Measurements from ENCODE around the gene ATP11A.

DNA sequence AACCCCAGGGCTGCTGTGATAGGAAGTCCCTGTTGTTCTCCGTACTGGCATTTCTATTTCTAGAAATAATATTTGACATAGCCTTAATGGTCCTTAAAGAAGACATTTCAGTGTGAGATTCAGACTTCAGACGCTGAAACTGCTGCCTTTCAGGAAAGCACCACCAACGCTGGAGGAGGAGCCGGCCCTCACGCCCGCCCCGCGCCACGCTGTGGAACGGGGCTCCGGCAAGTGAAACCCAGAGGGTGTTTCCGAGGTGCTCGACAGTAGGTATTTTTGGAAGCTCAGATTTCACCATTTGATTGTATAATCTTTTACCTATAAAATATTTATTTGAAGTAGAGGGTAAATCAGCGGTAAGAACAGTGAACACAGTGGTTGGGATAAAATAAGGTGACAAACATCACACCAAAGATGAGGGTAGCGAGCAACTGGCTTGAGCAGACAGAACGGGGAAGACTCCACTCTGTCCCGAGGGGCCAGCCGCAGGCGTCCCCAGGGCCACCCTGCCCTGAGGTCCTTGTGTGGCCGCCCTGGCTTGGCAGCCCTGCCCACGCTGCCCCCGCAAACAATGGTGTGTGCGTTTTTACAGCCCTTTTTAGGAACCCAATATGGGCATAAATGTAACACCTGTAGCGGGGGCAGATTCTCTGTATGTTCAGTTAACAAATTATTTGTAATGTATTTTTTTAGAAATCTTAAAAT, 193.6 kb downstream of the ATP11A start:
- TF ChIP-seq, protein P1, sequence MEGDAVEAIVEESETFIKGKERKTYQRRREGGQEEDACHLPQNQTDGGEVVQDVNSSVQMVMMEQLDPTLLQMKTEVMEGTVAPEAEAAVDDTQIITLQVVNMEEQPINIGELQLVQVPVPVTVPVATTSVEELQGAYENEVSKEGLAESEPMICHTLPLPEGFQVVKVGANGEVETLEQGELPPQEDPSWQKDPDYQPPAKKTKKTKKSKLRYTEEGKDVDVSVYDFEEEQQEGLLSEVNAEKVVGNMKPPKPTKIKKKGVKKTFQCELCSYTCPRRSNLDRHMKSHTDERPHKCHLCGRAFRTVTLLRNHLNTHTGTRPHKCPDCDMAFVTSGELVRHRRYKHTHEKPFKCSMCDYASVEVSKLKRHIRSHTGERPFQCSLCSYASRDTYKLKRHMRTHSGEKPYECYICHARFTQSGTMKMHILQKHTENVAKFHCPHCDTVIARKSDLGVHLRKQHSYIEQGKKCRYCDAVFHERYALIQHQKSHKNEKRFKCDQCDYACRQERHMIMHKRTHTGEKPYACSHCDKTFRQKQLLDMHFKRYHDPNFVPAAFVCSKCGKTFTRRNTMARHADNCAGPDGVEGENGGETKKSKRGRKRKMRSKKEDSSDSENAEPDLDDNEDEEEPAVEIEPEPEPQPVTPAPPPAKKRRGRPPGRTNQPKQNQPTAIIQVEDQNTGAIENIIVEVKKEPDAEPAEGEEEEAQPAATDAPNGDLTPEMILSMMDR (IDR thresholded peaks at IDR 0.05 in 2 of 3, conservative IDR thresholded peaks at IDR 0.05 in 1 of 3; ENCODE audit: borderline replicate concordance in 1 of 3, insufficient read depth in 1 of 3, low read depth in 2 of 3, low read length in 2 of 3), result no peak
- no peak for TF ChIP-seq POLR2A (IDR thresholded peaks at IDR 0.05; ENCODE audit: borderline replicate concordance, extremely low read depth, insufficient read depth, insufficient read length)
- no peak for TF ChIP-seq EZH2 (IDR thresholded peaks at IDR 0.05)
- TF ChIP-seq, protein P2, sequence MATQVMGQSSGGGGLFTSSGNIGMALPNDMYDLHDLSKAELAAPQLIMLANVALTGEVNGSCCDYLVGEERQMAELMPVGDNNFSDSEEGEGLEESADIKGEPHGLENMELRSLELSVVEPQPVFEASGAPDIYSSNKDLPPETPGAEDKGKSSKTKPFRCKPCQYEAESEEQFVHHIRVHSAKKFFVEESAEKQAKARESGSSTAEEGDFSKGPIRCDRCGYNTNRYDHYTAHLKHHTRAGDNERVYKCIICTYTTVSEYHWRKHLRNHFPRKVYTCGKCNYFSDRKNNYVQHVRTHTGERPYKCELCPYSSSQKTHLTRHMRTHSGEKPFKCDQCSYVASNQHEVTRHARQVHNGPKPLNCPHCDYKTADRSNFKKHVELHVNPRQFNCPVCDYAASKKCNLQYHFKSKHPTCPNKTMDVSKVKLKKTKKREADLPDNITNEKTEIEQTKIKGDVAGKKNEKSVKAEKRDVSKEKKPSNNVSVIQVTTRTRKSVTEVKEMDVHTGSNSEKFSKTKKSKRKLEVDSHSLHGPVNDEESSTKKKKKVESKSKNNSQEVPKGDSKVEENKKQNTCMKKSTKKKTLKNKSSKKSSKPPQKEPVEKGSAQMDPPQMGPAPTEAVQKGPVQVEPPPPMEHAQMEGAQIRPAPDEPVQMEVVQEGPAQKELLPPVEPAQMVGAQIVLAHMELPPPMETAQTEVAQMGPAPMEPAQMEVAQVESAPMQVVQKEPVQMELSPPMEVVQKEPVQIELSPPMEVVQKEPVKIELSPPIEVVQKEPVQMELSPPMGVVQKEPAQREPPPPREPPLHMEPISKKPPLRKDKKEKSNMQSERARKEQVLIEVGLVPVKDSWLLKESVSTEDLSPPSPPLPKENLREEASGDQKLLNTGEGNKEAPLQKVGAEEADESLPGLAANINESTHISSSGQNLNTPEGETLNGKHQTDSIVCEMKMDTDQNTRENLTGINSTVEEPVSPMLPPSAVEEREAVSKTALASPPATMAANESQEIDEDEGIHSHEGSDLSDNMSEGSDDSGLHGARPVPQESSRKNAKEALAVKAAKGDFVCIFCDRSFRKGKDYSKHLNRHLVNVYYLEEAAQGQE (IDR thresholded peaks at IDR 0.05; ENCODE audit: low read depth), result no peak
- no peak for TF ChIP-seq RAD21 (IDR thresholded peaks at IDR 0.05; ENCODE audit: low read depth)
- TF ChIP-seq SP1 (IDR thresholded peaks at IDR 0.05; ENCODE audit: low read depth), result no peak
- no peak for TF ChIP-seq JUND (IDR thresholded peaks at IDR 0.05)
- TF ChIP-seq SIN3A (IDR thresholded peaks at IDR 0.05; ENCODE audit: low read depth), result no peak
- TF ChIP-seq POLR2AphosphoS5 (IDR thresholded peaks at IDR 0.05; ENCODE audit: low read depth, low read length), result no peak
- no peak for TF ChIP-seq ELF1 (IDR thresholded peaks at IDR 0.05; ENCODE audit: borderline replicate concordance, low read depth)

Measured in HCT116 (cell line).